Suprapubic skin (tissue), 4 donors: ENCODE measurements around the gene NPAS3. TPM values are rescaled to one million over a fixed set of nuclear protein-coding genes. Genes with fewer than 3 reads are reported as not detected.

Source experiments
- DNase-seq, 2 donors: peaks; one replicate each; pipeline ENCODE4 v3.0.0-alpha.2; 2019; ENCODE audit warnings: low spot score in 2 of 2
- H3K27ac ChIP-seq: fragments of 200-600 bp; sonication (generic); one replicate; pipeline ENCODE4 v1.5.1; 2019
- H3K27me3 ChIP-seq: fragments of 200-600 bp; sonication (generic); one replicate; pipeline ENCODE4 v1.5.1; 2019
- H3K36me3 ChIP-seq: fragments of 200-600 bp; sonication (generic); one replicate; pipeline ENCODE4 v1.5.1; 2019
- H3K4me1 ChIP-seq: fragments of 200-600 bp; sonication (generic); one replicate; pipeline ENCODE4 v1.5.1; 2019
- H3K4me3 ChIP-seq: fragments of 200-600 bp; sonication (generic); one replicate; pipeline ENCODE4 v1.5.1; 2019; ENCODE audit warnings: mild to moderate bottlenecking
- H3K9me3 ChIP-seq: fragments of 200-600 bp; sonication (generic); one replicate; pipeline ENCODE4 v1.5.1; 2019
- CTCF ChIP-seq, 2 donors: fragments of 200-600 bp in 1 of 2; fragments of 450-650 bp in 1 of 2; sonication (generic) in 1 of 2; IDR thresholded peaks; one replicate each; pipeline ENCODE4 v1.5.1; 2016 to 2019; ENCODE audit warnings: antibody characterized with exemption in 2 of 2, mild to moderate bottlenecking in 1 of 2, moderate library complexity in 1 of 2
- EP300 ChIP-seq: sonication (generic); formaldehyde crosslinking; IDR thresholded peaks from one replicate; pipeline ENCODE4 v1.6.1; 2017; ENCODE audit warnings: antibody characterized with exemption
- POLR2A ChIP-seq, 2 donors: fragments of 450-650 bp; IDR thresholded peaks; one replicate each; pipeline ENCODE4 v1.6.1; 2017; ENCODE audit warnings: antibody characterized with exemption in 2 of 2, mild to moderate bottlenecking in 2 of 2, moderate library complexity in 2 of 2
- POLR2AphosphoS5 ChIP-seq, 3 donors: sonication (generic); formaldehyde crosslinking; IDR thresholded peaks; one replicate each; pipeline ENCODE4 v1.6.1; 2017; ENCODE audit warnings: antibody characterized with exemption in 3 of 3
- WGBS: methylation state at CpG from one replicate; pipeline ENCODE4 v1.1.5; 2018; 5-methylcytosine and 5-hydroxymethylcytosine counted together
- total RNA-seq, 4 donors: library from RNA; depleted of rRNA; stranded (reverse); fragments of >200 nt; gene quantifications; one replicate each; pipeline ENCODE4 v1.1.0, GENCODE V29; 2016

NPAS3 gene
- total RNA-seq, 4 donors from 2014 or later, result 0.17 to 0.45 (median 0.29) TPM; not detected in 1

- TF ChIP-seq POLR2A (IDR thresholded peaks at IDR 0.05) (no peak), EP300 (no peak), POLR2AphosphoS5 (IDR thresholded peaks at IDR 0.05) (no peak), CTCF (IDR thresholded peaks at IDR 0.05) (no peak)
- Histone ChIP-seq H3K36me3 (no peaks in the 10 kb centered on the region), H3K27me3 (no peaks in the 10 kb centered on the region), H3K4me1 (no peaks in the 10 kb centered on the region), H3K27ac (no peak overlapping the region), H3K4me3 (no peak overlapping the region), H3K9me3 (no peaks in the 10 kb centered on the region)
- WGBS, result 58% methylated on average over 2 of the region's 2 CpGs
- DNase-seq, result no peak
Measured at GRCh38 chr14:33669111-33669510, 730.4 kb downstream of the NPAS3 start.

- Histone ChIP-seq H3K9me3 (no peaks in the 10 kb centered on the region), H3K27me3 (no peaks in the 10 kb centered on the region), H3K4me1 (no peaks in the 10 kb centered on the region), H3K4me3 (no peak overlapping the region), H3K36me3 (no peaks in the 10 kb centered on the region), H3K27ac (no peak overlapping the region)
- DNase-seq, result no peak
- no peak for TF ChIP-seq POLR2AphosphoS5 (IDR thresholded peaks at IDR 0.05)
- TF ChIP-seq POLR2A (IDR thresholded peaks at IDR 0.05), result no peak
- no peak for TF ChIP-seq EP300
- 93% methylated on average over 5 of the region's 5 CpGs for WGBS
Measured at GRCh38 chr14:33670235-33670634, 731.6 kb downstream of the NPAS3 start.

- no peak overlapping the region for H3K27ac ChIP-seq
- H3K4me3 ChIP-seq, result no peak overlapping the region
- no peaks in the 10 kb centered on the region for H3K4me1 ChIP-seq
- H3K27me3 ChIP-seq, result no peaks in the 10 kb centered on the region
- no peak for DNase-seq
- H3K36me3 ChIP-seq, result no peaks in the 10 kb centered on the region
- H3K9me3 ChIP-seq, result no peaks in the 10 kb centered on the region
- WGBS, result 50% methylated on average over 1 of the region's 1 CpG
- TF ChIP-seq POLR2A (IDR thresholded peaks at IDR 0.05) (no peak), EP300 (no peak), POLR2AphosphoS5 (IDR thresholded peaks at IDR 0.05) (no peak), CTCF (IDR thresholded peaks at IDR 0.05) (no peak)
Measured at GRCh38 chr14:33671556-33671955, 732.9 kb downstream of the NPAS3 start.

- Histone ChIP-seq H3K4me3 (no peak overlapping the region), H3K9me3 (no peaks in the 10 kb centered on the region), H3K36me3 (no peaks in the 10 kb centered on the region), H3K27ac (no peak overlapping the region), H3K27me3 (no peaks in the 10 kb centered on the region), H3K4me1 (no peaks in the 10 kb centered on the region)
- TF ChIP-seq EP300 (no peak), POLR2A (IDR thresholded peaks at IDR 0.05) (no peak), POLR2AphosphoS5 (IDR thresholded peaks at IDR 0.05) (no peak), CTCF (IDR thresholded peaks at IDR 0.05) (no peak)
- WGBS, result 88% methylated on average over 5 of the region's 5 CpGs
- no peak for DNase-seq
Measured at GRCh38 chr14:33674927-33675326, 736.2 kb downstream of the NPAS3 start.

- no peak for DNase-seq
- Histone ChIP-seq H3K4me3 (no peak overlapping the region), H3K36me3 (no peaks in the 10 kb centered on the region), H3K27me3 (no peaks in the 10 kb centered on the region), H3K27ac (no peak overlapping the region), H3K4me1 (no peaks in the 10 kb centered on the region), H3K9me3 (no peaks in the 10 kb centered on the region)
- no peak for TF ChIP-seq POLR2A (IDR thresholded peaks at IDR 0.05)
- TF ChIP-seq POLR2AphosphoS5 (IDR thresholded peaks at IDR 0.05), result no peak
- no peak for TF ChIP-seq CTCF (IDR thresholded peaks at IDR 0.05)
- TF ChIP-seq EP300, result no peak
- WGBS, result 77% methylated on average over 5 of the region's 5 CpGs
Measured at GRCh38 chr14:33675415-33676130, 736.9 kb downstream of the NPAS3 start.
